ENCODE results near the gene TSC22D1. TPM values are rescaled to one million over a fixed set of nuclear protein-coding genes. Genes with fewer than 3 reads are reported as not detected.
A peak's percentile ranks its signal among the peaks of the same experiment; 100 is the strongest.

The TSC22D1 gene
- total RNA-seq, 2 donors from 2014 or later: 95.9 to 107 TPM

- Histone ChIP-seq H3K27ac (ENCODE audit: low read depth, low read length) (no peak overlapping the region), H3K9me3 (ENCODE audit: control insufficient read depth, low read length) (no peaks in the 10 kb centered on the region), H3K36me3 (ENCODE audit: control insufficient read depth, insufficient read depth, low read length) (no peaks in the 10 kb centered on the region), H3K27me3 (ENCODE audit: control insufficient read depth, insufficient read depth, low read length, poor library complexity, severe bottlenecking) (no peaks in the 10 kb centered on the region), H3K4me3 (ENCODE audit: low read length) (no peak overlapping the region), H3K9ac (ENCODE audit: extremely low read depth, low read length, poor library complexity, severe bottlenecking) (no peak overlapping the region), H3K4me1 (ENCODE audit: control insufficient read depth, insufficient read depth, low read length) (peaks cover 5% of the 10 kb centered on the region)
- H3K27me3 Mint-ChIP-seq (ENCODE audit: insufficient read depth): peaks cover 3% of the 10 kb centered on the region
- DNase-seq: no peak
- H3K9me3 Mint-ChIP-seq: no peaks in the 10 kb centered on the region
- H3K27ac Mint-ChIP-seq: peak overlapping the region; percentile 4
- WGBS, 2 experiments (ENCODE audit: insufficient coverage in 1 of 2, insufficient read length in 1 of 2): 83 to 84% methylated on average over 8 to 10 of the region's 11 CpGs
- H3K4me3 Mint-ChIP-seq: no peak overlapping the region
- no peaks in the 10 kb centered on the region for H3K36me3 Mint-ChIP-seq (ENCODE audit: low read depth)
- TF ChIP-seq CTCF (conservative IDR thresholded peaks at IDR 0.05): no peak
- H3K4me1 Mint-ChIP-seq: peaks cover 14% of the 10 kb centered on the region
Observed at GRCh38 chr13:44617648-44618047, 41.5 kb upstream of the TSC22D1 start.

- DNase-seq: no peak
- TF ChIP-seq CTCF (conservative IDR thresholded peaks at IDR 0.05): no peak
- Histone ChIP-seq H3K9me3 (ENCODE audit: control insufficient read depth, low read length) (peaks cover 13% of the 10 kb centered on the region), H3K36me3 (ENCODE audit: control insufficient read depth, insufficient read depth, low read length) (no peaks in the 10 kb centered on the region), H3K27ac (ENCODE audit: low read depth, low read length) (no peak overlapping the region), H3K27me3 (ENCODE audit: control insufficient read depth, insufficient read depth, low read length, poor library complexity, severe bottlenecking) (no peaks in the 10 kb centered on the region), H3K4me3 (ENCODE audit: low read length) (no peak overlapping the region), H3K4me1 (ENCODE audit: control insufficient read depth, insufficient read depth, low read length) (no peaks in the 10 kb centered on the region), H3K9ac (ENCODE audit: extremely low read depth, low read length, poor library complexity, severe bottlenecking) (no peak overlapping the region)
- no peak overlapping the region for H3K27ac Mint-ChIP-seq
- no peaks in the 10 kb centered on the region for H3K27me3 Mint-ChIP-seq (ENCODE audit: insufficient read depth)
- H3K9me3 Mint-ChIP-seq: peaks cover 17% of the 10 kb centered on the region
- no peaks in the 10 kb centered on the region for H3K4me1 Mint-ChIP-seq
- no peak overlapping the region for H3K4me3 Mint-ChIP-seq
- WGBS, 2 experiments (ENCODE audit: insufficient coverage in 1 of 2, insufficient read length in 1 of 2): 91 to 100% methylated on average over 1 to 2 of the region's 2 CpGs
- H3K36me3 Mint-ChIP-seq (ENCODE audit: low read depth): no peaks in the 10 kb centered on the region
Observed at GRCh38 chr13:44609137-44609536, 33.0 kb upstream of the TSC22D1 start.

GRCh38 chr13:44605721-44606120 lies 29.6 kb upstream of the TSC22D1 start:
- H3K4me3 Mint-ChIP-seq: no peak overlapping the region
- peaks cover 2% of the 10 kb centered on the region for H3K4me1 Mint-ChIP-seq
- no peak overlapping the region for H3K9ac ChIP-seq (ENCODE audit: extremely low read depth, low read length, poor library complexity, severe bottlenecking)
- H3K9me3 ChIP-seq (ENCODE audit: control insufficient read depth, low read length): peaks cover 5% of the 10 kb centered on the region
- H3K9me3 Mint-ChIP-seq: peaks cover 10% of the 10 kb centered on the region
- no peak overlapping the region for H3K4me3 ChIP-seq (ENCODE audit: low read length)
- H3K36me3 Mint-ChIP-seq (ENCODE audit: low read depth): no peaks in the 10 kb centered on the region
- no peaks in the 10 kb centered on the region for H3K27me3 Mint-ChIP-seq (ENCODE audit: insufficient read depth)
- H3K36me3 ChIP-seq (ENCODE audit: control insufficient read depth, insufficient read depth, low read length): no peaks in the 10 kb centered on the region
- no peak for DNase-seq
- no peaks in the 10 kb centered on the region for H3K4me1 ChIP-seq (ENCODE audit: control insufficient read depth, insufficient read depth, low read length)
- no peak for TF ChIP-seq CTCF (conservative IDR thresholded peaks at IDR 0.05)
- no peak overlapping the region for H3K27ac Mint-ChIP-seq
- H3K27ac ChIP-seq (ENCODE audit: low read depth, low read length): no peak overlapping the region
- WGBS, 2 experiments (ENCODE audit: insufficient coverage in 1 of 2, insufficient read length in 1 of 2): 87 to 95% methylated on average over 2 to 6 of the region's 6 CpGs
- no peaks in the 10 kb centered on the region for H3K27me3 ChIP-seq (ENCODE audit: control insufficient read depth, insufficient read depth, low read length, poor library complexity, severe bottlenecking)
